ENCODE data around the gene PBX3. TPM values are rescaled to one million over a fixed set of nuclear protein-coding genes. Genes with fewer than 3 reads are reported as not detected.

Gene PBX3
- polyA plus RNA-seq, 1 experiment, result 37.6 TPM

- no peak for DNase-seq (ENCODE audit: low read depth, low spot score)
- no peak for TF ChIP-seq CTCF (IDR thresholded peaks at IDR 0.05; ENCODE audit: low read depth, low read length)
- POLR2A ChIA-PET, result no interaction called here
- no peaks in the 10 kb centered on the region for H3K9me3 ChIP-seq (ENCODE audit: control insufficient read depth, insufficient read depth, low read length)
- CTCF ChIA-PET, result no interaction called here
- no peak overlapping the region for H3K27ac ChIP-seq (ENCODE audit: low read depth, low read length)
- no peak overlapping the region for H3K4me3 ChIP-seq (ENCODE audit: low read depth, low read length)
- H3K27me3 ChIP-seq (ENCODE audit: control insufficient read depth, insufficient read depth, low read length), result peaks cover 6% of the 10 kb centered on the region
These were observed 250.1 kb downstream of the PBX3 start for GRCh38 chr9:125997196-125997823.

GRCh38 chr9:125998837-125999503 is 251.8 kb downstream of the PBX3 start:
- ChIA-PET CTCF (no interaction called here), POLR2A (no interaction called here)
- Histone ChIP-seq H3K27me3 (ENCODE audit: control insufficient read depth, insufficient read depth, low read length) (peaks cover 6% of the 10 kb centered on the region), H3K4me3 (ENCODE audit: low read depth, low read length) (no peak overlapping the region), H3K27ac (ENCODE audit: low read depth, low read length) (no peak overlapping the region), H3K9me3 (ENCODE audit: control insufficient read depth, insufficient read depth, low read length) (no peaks in the 10 kb centered on the region)
- TF ChIP-seq CTCF (IDR thresholded peaks at IDR 0.05; ENCODE audit: low read depth, low read length), result no peak
- no peak for DNase-seq (ENCODE audit: low read depth, low spot score)

- Histone ChIP-seq H3K4me3 (ENCODE audit: low read depth, low read length) (no peak overlapping the region), H3K9me3 (ENCODE audit: control insufficient read depth, insufficient read depth, low read length) (no peaks in the 10 kb centered on the region), H3K27ac (ENCODE audit: low read depth, low read length) (no peak overlapping the region), H3K27me3 (ENCODE audit: control insufficient read depth, insufficient read depth, low read length) (peaks cover 6% of the 10 kb centered on the region)
- ChIA-PET POLR2A (no interaction called here), CTCF (no interaction called here)
- DNase-seq (ENCODE audit: low read depth, low spot score), result no peak
- no peak for TF ChIP-seq CTCF (IDR thresholded peaks at IDR 0.05; ENCODE audit: low read depth, low read length)
These were observed 252.3 kb downstream of the PBX3 start for GRCh38 chr9:125999504-125999881.

- H3K27me3 ChIP-seq (ENCODE audit: control insufficient read depth, insufficient read depth, low read length), result peaks cover 6% of the 10 kb centered on the region
- POLR2A ChIA-PET, result no interaction called here
These were observed 253.1 kb downstream of the PBX3 start for GRCh38 chr9:126000256-126000655.

More at GRCh38 chr9:126000256-126000655, 253.1 kb downstream of the PBX3 start:
- no peak for DNase-seq (ENCODE audit: low read depth, low spot score)
- CTCF ChIA-PET, result no interaction called here
- no peak for TF ChIP-seq CTCF (IDR thresholded peaks at IDR 0.05; ENCODE audit: low read depth, low read length)
- H3K9me3 ChIP-seq (ENCODE audit: control insufficient read depth, insufficient read depth, low read length), result no peaks in the 10 kb centered on the region
- no peak overlapping the region for H3K27ac ChIP-seq (ENCODE audit: low read depth, low read length)
- no peak overlapping the region for H3K4me3 ChIP-seq (ENCODE audit: low read depth, low read length)

Data from AG04450 (cell line).